ENCODE data around the gene CPA2.
"Not testable (repeated sequence)": the region's sequence is repeated elsewhere in the genome, so short reads cannot be mapped to it uniquely, and the experiment has no call there.

Gene CPA2

GRCh38 chr7:130314305-130314704 lies 47.6 kb downstream of the CPA2 start:
- DNase-seq (no peak), ATAC-seq (no peak)

- DNase-seq, result no peak
- no peak for ATAC-seq
These were observed 52.9 kb downstream of the CPA2 start for GRCh38 chr7:130319541-130319940.

GRCh38 chr7:130321542-130322229 lies 55.0 kb downstream of the CPA2 start:
- ATAC-seq, result peak; percentile 23
- not testable (repeated sequence) for DNase-seq

GRCh38 chr7:130322615-130323014 lies 56.0 kb downstream of the CPA2 start:
- DNase-seq (no peak), ATAC-seq (no peak)

GRCh38 chr7:130324306-130324943 lies 57.8 kb downstream of the CPA2 start:
- no peak for DNase-seq
- no peak for ATAC-seq

GRCh38 chr7:130329681-130330080 lies 63.0 kb downstream of the CPA2 start:
- DNase-seq (no peak), ATAC-seq (no peak)

GRCh38 chr7:130332259-130333053 lies 65.8 kb downstream of the CPA2 start:
- DNase-seq, result no peak
- ATAC-seq, result no peak

- ATAC-seq (no peak), DNase-seq (no peak)
These were observed 67.2 kb downstream of the CPA2 start for GRCh38 chr7:130333832-130334231.

GRCh38 chr7:130334274-130334673 lies 67.6 kb downstream of the CPA2 start:
- ATAC-seq (no peak), DNase-seq (no peak)

- no peak for DNase-seq
- no peak for ATAC-seq
These were observed 70.8 kb downstream of the CPA2 start for GRCh38 chr7:130337410-130337971.

- ATAC-seq, result no peak
These were observed 71.6 kb downstream of the CPA2 start for GRCh38 chr7:130338233-130338632.

More at GRCh38 chr7:130338233-130338632, 71.6 kb downstream of the CPA2 start:
- DNase-seq, result no peak
